ENCODE measurements around the gene INSIG2. TPM values are rescaled to one million over a fixed set of nuclear protein-coding genes. Genes with fewer than 3 reads are reported as not detected.

Gene INSIG2
- total RNA-seq, 4 donors from 2014 or later, result 10.6 to 18.5 (median 15.5) TPM

- H3K27me3 ChIP-seq, result peaks cover 49% of the 10 kb centered on the region
- ATAC-seq, result no peak
- 12 to 30% methylated on average over 4 to 5 of the region's 5 CpGs for WGBS, 2 donors (ENCODE audit: low coverage in 1 of 2)
- H3K4me3 ChIP-seq, result no peak overlapping the region
- no peak overlapping the region for H3K27ac ChIP-seq
- no peaks in the 10 kb centered on the region for H3K36me3 ChIP-seq
- TF ChIP-seq CTCF (IDR thresholded peaks at IDR 0.05) (no peak), EP300 (IDR thresholded peaks at IDR 0.05) (no peak), POLR2A (IDR thresholded peaks at IDR 0.05) (no peak), POLR2AphosphoS5 (IDR thresholded peaks at IDR 0.05) (no peak)
- no peaks in the 10 kb centered on the region for H3K4me1 ChIP-seq
- H3K9me3 ChIP-seq, result no peaks in the 10 kb centered on the region
Observed at GRCh38 chr2:118065015-118065706, 23.1 kb upstream of the INSIG2 start.

- Histone ChIP-seq H3K27me3 (peaks cover 42% of the 10 kb centered on the region), H3K27ac (no peak overlapping the region), H3K9me3 (no peaks in the 10 kb centered on the region), H3K4me1 (no peaks in the 10 kb centered on the region), H3K36me3 (no peaks in the 10 kb centered on the region), H3K4me3 (no peak overlapping the region)
- WGBS, 2 donors (ENCODE audit: low coverage in 1 of 2), result 58 to 66% methylated on average over 8 of the region's 8 CpGs
- no peak for TF ChIP-seq CTCF (IDR thresholded peaks at IDR 0.05)
- no peak for TF ChIP-seq POLR2AphosphoS5 (IDR thresholded peaks at IDR 0.05)
- no peak for TF ChIP-seq EP300 (IDR thresholded peaks at IDR 0.05)
- TF ChIP-seq POLR2A (IDR thresholded peaks at IDR 0.05), result no peak
- no peak for ATAC-seq
Observed at GRCh38 chr2:118065921-118066511, 22.3 kb upstream of the INSIG2 start.

GRCh38 chr2:118077636-118078247 is 10.5 kb upstream of the INSIG2 start:
- WGBS, 2 donors (ENCODE audit: low coverage in 1 of 2), result 70 to 77% methylated on average over 7 to 9 of the region's 9 CpGs
- Histone ChIP-seq H3K27me3 (peaks cover 14% of the 10 kb centered on the region), H3K36me3 (no peaks in the 10 kb centered on the region), H3K4me1 (no peaks in the 10 kb centered on the region), H3K9me3 (no peaks in the 10 kb centered on the region), H3K27ac (no peak overlapping the region), H3K4me3 (no peak overlapping the region)
- no peak for TF ChIP-seq EP300 (IDR thresholded peaks at IDR 0.05)
- TF ChIP-seq POLR2AphosphoS5 (IDR thresholded peaks at IDR 0.05), result no peak
- no peak for TF ChIP-seq POLR2A (IDR thresholded peaks at IDR 0.05)
- TF ChIP-seq CTCF (IDR thresholded peaks at IDR 0.05), result no peak
- ATAC-seq, result no peak

DNA sequence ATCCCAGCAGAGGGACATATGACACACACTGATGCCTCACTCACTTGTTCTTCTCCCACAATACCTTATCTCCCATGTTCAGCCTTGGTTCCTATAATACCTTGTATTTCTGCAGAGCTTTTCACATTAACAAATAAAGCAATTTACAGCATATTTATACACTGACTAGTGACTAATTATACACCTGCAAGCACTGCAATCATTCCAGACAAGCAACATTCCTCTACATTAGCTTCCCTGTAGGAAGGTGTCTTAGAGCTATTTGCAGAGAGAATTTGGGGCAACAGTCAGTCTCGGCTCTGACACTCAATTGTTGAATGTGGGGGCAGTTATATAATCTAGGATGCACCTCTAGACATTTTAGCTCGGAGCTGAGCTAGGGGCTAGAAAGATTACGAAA is 9.5 kb upstream of the INSIG2 start:
- no peak for TF ChIP-seq POLR2A (IDR thresholded peaks at IDR 0.05)
- no peak for TF ChIP-seq EP300 (IDR thresholded peaks at IDR 0.05)
- no peak for TF ChIP-seq POLR2AphosphoS5 (IDR thresholded peaks at IDR 0.05)
- no peak for TF ChIP-seq CTCF (IDR thresholded peaks at IDR 0.05)
- H3K4me3 ChIP-seq, result no peak overlapping the region
- no peaks in the 10 kb centered on the region for H3K4me1 ChIP-seq
- no peaks in the 10 kb centered on the region for H3K36me3 ChIP-seq
- no peak overlapping the region for H3K27ac ChIP-seq
- no peaks in the 10 kb centered on the region for H3K9me3 ChIP-seq
- 48 to 53% methylated on average over 2 to 3 of the region's 3 CpGs for WGBS, 2 donors (ENCODE audit: low coverage in 1 of 2)
- no peak for ATAC-seq
- peaks cover 10% of the 10 kb centered on the region for H3K27me3 ChIP-seq
